Suprapubic skin (tissue), 4 donors: ENCODE measurements around the gene COL18A1.

ENCODE experiments used
- CTCF ChIP-seq, 2 donors: fragments of 200-600 bp in 1 of 2; fragments of 450-650 bp in 1 of 2; sonication (generic) in 1 of 2; IDR thresholded peaks; one replicate each; pipeline ENCODE4 v1.5.1; 2016 to 2019; ENCODE audit warnings: antibody characterized with exemption in 2 of 2, mild to moderate bottlenecking in 1 of 2, moderate library complexity in 1 of 2
- EP300 ChIP-seq: sonication (generic); formaldehyde crosslinking; IDR thresholded peaks from one replicate; pipeline ENCODE4 v1.6.1; 2017; ENCODE audit warnings: antibody characterized with exemption
- POLR2A ChIP-seq, 2 donors: fragments of 450-650 bp; IDR thresholded peaks; one replicate each; pipeline ENCODE4 v1.6.1; 2017; ENCODE audit warnings: antibody characterized with exemption in 2 of 2, mild to moderate bottlenecking in 2 of 2, moderate library complexity in 2 of 2
- POLR2AphosphoS5 ChIP-seq, 3 donors: sonication (generic); formaldehyde crosslinking; IDR thresholded peaks; one replicate each; pipeline ENCODE4 v1.6.1; 2017; ENCODE audit warnings: antibody characterized with exemption in 3 of 3

- TF ChIP-seq CTCF (IDR thresholded peaks at IDR 0.05) (no peak), POLR2A (IDR thresholded peaks at IDR 0.05) (no peak), POLR2AphosphoS5 (IDR thresholded peaks at IDR 0.05) (no peak), EP300 (no peak)
Measured at GRCh38 chr21:45474323-45474950, 69.5 kb downstream of the COL18A1 start.
